Thoracic aorta (tissue), 2 donors: ENCODE data around the gene SIMC1. TPM values are rescaled to one million over a fixed set of nuclear protein-coding genes. Genes with fewer than 3 reads are reported as not detected.

Experiments used
- ATAC-seq: fragments of 150-250 bp; one replicate; pipeline ENCODE4 v1.8.0; 2017; ENCODE audit warnings: low read depth; ENCODE audit not compliant: insufficient number of reproducible peaks, low FRiP score
- DNase-seq: peaks from one replicate; pipeline ENCODE4 v3.0.0-alpha.2; 2020; ENCODE audit warnings: low spot score
- H3K27ac ChIP-seq, 2 donors: fragments of 200-600 bp; sonication (generic); 1 replicate in 1 of 2; 2 replicates in 1 of 2; pipeline ENCODE4 v1.5.1; 2016; ENCODE audit warnings: mild to moderate bottlenecking in 2 of 2, moderate library complexity in 2 of 2
- H3K27me3 ChIP-seq: fragments of 200-600 bp; sonication (generic); replicated peaks from 2 replicates; pipeline ENCODE4 v1.6.0; 2016; ENCODE audit warnings: mild to moderate bottlenecking; ENCODE audit not compliant: insufficient read depth
- H3K36me3 ChIP-seq: fragments of 200-600 bp; sonication (generic); one replicate; pipeline ENCODE4 v1.5.1; 2016
- H3K4me1 ChIP-seq, 2 donors: fragments of 200-600 bp; sonication (generic); 1 replicate in 1 of 2; 2 replicates in 1 of 2; pipeline versions ENCODE4 v1.5.1 to v1.6.0; 2016; ENCODE audit warnings: low read depth in 2 of 2, mild to moderate bottlenecking in 1 of 2; ENCODE audit not compliant: control insufficient read depth in 1 of 2
- H3K4me3 ChIP-seq: fragments of 200-600 bp; sonication (generic); 2 replicates; pipeline ENCODE4 v1.5.1; 2016; ENCODE audit warnings: mild to moderate bottlenecking
- H3K9me3 ChIP-seq: fragments of 200-600 bp; sonication (generic); 2 replicates; pipeline ENCODE4 v1.5.1; 2016
- total RNA-seq, 2 donors: library from RNA; depleted of rRNA; stranded (reverse); fragments of >200 nt; gene quantifications; one replicate each; pipeline versions ENCODE4 v1.1.0 to v1.2.3, GENCODE V29; 2016
- TF ChIP-seq, protein P1 (sequence below): fragments of 200-600 bp; sonication (generic); IDR thresholded peaks from one replicate; pipeline ENCODE4 v1.5.1; 2019; ENCODE audit warnings: antibody characterized with exemption

Gene SIMC1
- total RNA-seq, 2 donors from 2014 or later: 17.7 to 20.3 TPM

DNA sequence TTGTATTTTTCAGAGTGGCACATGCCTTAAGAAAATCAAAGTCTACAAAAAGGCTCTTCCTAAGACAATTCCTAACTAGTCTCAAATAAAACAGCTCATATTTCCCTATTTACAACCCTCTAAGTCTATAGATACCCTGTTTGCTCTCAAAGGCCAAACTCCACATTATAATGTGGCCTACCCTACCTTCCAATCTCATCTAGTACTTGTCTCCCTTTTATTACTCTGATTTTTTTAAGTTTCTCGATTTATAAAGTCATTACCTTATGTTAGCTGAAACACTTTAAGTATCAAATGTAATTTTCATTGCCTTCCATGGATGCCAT is 103.9 kb downstream of the SIMC1 start:
- DNase-seq (no peak), ATAC-seq (no peak)
- H3K4me3 ChIP-seq: no peak overlapping the region
- H3K27ac ChIP-seq: no peak overlapping the region
- TF ChIP-seq, protein P1, sequence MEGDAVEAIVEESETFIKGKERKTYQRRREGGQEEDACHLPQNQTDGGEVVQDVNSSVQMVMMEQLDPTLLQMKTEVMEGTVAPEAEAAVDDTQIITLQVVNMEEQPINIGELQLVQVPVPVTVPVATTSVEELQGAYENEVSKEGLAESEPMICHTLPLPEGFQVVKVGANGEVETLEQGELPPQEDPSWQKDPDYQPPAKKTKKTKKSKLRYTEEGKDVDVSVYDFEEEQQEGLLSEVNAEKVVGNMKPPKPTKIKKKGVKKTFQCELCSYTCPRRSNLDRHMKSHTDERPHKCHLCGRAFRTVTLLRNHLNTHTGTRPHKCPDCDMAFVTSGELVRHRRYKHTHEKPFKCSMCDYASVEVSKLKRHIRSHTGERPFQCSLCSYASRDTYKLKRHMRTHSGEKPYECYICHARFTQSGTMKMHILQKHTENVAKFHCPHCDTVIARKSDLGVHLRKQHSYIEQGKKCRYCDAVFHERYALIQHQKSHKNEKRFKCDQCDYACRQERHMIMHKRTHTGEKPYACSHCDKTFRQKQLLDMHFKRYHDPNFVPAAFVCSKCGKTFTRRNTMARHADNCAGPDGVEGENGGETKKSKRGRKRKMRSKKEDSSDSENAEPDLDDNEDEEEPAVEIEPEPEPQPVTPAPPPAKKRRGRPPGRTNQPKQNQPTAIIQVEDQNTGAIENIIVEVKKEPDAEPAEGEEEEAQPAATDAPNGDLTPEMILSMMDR: no peak
- no peaks in the 10 kb centered on the region for H3K9me3 ChIP-seq
- peaks cover 17% of the 10 kb centered on the region for H3K36me3 ChIP-seq
- H3K27me3 ChIP-seq: no peaks in the 10 kb centered on the region
- H3K4me1 ChIP-seq: no peaks in the 10 kb centered on the region

DNA sequence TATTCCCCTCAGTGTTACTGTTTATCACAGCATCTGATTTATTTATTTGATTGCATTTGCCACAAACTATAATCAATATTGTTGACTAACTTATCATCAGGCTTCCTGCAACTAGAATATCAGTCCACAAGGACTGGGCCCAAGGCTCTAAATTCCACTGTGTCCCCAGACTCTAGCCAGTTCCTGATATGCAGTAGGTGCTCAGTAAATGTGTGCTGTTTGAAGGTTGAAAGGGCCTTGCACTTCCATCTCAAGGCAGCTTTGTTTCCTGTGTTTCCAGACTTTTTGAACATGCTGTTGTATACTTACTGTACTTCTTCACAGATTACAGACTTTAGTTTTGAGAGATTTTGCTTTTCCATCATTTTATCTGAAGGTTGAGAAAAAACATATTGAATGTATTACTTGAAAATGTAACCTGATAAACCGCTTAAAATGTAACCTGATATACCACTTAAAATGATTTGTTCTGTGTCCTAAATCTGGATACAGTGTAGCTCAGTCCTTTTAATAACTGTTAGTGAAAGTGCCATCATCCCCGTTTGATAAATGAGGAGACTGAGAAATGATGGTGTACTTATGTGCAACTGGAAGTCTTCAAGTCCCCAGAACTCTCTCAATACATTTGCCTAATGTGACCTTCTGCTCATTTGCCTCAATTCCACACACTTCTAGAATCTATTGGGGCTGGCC is 104.7 kb downstream of the SIMC1 start:
- Histone ChIP-seq H3K27me3 (no peaks in the 10 kb centered on the region), H3K4me3 (no peak overlapping the region), H3K36me3 (peaks cover 25% of the 10 kb centered on the region), H3K27ac (no peak overlapping the region), H3K4me1 (no peaks in the 10 kb centered on the region), H3K9me3 (no peaks in the 10 kb centered on the region)
- DNase-seq (no peak), ATAC-seq (no peak)
- TF ChIP-seq, protein P1: no peak

DNA sequence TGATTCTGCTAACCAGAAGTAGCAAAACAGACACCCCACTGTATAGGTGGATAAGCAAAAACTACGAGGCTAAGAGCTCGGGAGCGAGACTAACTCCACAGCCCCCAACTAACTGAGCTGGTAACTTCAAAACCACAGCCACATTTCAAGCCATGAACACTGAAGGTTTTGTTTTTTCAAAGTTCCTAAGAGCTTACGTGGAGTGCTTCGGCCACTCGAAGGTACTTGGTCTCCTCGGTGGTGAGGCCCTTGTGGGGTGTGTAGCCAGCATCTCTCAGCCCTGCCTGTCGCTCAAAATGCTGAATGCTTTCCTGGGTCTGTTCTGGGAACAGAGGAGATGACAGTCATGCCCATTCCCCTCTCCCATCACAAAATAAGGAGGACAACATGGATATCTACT is 112.2 kb downstream of the SIMC1 start:
- no peak for ATAC-seq
- H3K36me3 ChIP-seq: peaks cover 67% of the 10 kb centered on the region
- H3K27ac ChIP-seq: no peak overlapping the region
- no peaks in the 10 kb centered on the region for H3K4me1 ChIP-seq
- no peak for DNase-seq
- no peaks in the 10 kb centered on the region for H3K9me3 ChIP-seq
- TF ChIP-seq, protein P1: no peak
- H3K4me3 ChIP-seq: no peak overlapping the region
- H3K27me3 ChIP-seq: no peaks in the 10 kb centered on the region

DNA sequence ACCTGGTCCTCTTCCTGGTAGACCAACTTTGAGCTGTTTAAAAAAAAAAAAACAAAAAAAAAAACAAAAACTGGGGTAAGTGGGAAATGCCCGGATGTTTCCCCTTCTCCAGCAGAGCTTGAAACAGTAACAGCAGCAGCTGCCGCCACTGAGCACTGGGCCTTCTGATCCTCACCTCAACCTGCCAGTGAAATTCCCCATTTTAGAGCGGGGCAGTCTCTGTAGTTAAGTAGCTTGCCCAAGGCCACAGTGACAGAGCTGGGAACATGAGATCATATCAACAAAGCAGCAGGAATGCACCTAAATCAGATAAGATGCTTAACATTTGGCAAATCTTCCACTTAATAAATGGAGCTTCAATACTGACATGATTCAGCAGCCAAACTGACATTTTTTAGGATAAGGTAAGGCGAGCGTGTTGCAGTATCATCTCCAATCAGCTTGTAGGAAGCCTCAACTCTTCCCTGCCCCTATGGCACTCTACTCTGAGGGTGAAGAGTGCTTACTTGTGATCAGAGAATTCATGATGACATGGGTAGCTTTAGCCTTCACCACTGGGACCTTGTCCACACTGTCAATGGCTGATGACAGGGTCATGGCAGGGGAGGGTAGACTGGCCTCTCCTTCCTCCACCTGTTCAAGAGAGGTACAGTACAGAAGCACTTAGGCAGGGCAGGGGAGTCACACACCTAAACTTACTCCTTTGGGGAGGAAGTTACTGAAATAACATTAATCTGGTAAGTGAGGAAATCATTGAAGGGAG is 114.1 kb downstream of the SIMC1 start:
- TF ChIP-seq, protein P1: no peak
- Histone ChIP-seq H3K4me1 (no peaks in the 10 kb centered on the region), H3K27ac (no peak overlapping the region), H3K9me3 (no peaks in the 10 kb centered on the region), H3K36me3 (peaks cover 56% of the 10 kb centered on the region), H3K4me3 (no peak overlapping the region), H3K27me3 (no peaks in the 10 kb centered on the region)
- DNase-seq (no peak), ATAC-seq (no peak)

DNA sequence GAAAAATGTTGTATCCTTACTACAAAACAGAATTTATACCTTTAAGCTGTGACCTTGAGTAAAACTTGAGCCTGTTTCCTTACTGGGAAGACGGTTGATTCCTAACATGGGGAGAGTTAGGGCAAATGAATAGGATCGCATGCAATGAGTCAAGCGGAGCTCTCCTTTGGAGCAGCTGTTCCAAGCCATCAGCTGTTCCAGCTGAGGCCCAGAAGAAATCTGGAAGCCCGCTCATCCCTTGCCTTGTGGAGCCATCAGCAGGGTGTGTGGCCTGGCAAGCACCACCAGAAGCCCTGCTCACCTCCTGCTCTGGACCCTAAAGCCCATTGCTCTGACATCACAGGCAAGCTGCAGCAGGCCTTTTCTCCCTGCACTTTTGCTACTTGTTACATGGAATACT is 115.3 kb downstream of the SIMC1 start:
- ATAC-seq: no peak
- TF ChIP-seq, protein P1: no peak
- H3K36me3 ChIP-seq: peaks cover 48% of the 10 kb centered on the region

More for the DNA sequence above, 115.3 kb downstream of the SIMC1 start:
- no peaks in the 10 kb centered on the region for H3K9me3 ChIP-seq
- no peak overlapping the region for H3K4me3 ChIP-seq
- no peak overlapping the region for H3K27ac ChIP-seq
- no peaks in the 10 kb centered on the region for H3K27me3 ChIP-seq
- H3K4me1 ChIP-seq: no peaks in the 10 kb centered on the region
- no peak for DNase-seq
